ENCODE data around the gene RANBP3L. TPM values are rescaled to one million over a fixed set of nuclear protein-coding genes. Genes with fewer than 3 reads are reported as not detected.

The RANBP3L gene
- total RNA-seq, 4 donors from 2014 or later, result 0.51 to 4.0 (median 1.0) TPM

GRCh38 chr5:36281626-36282025, 20.1 kb downstream of the RANBP3L start:
- Histone ChIP-seq H3K9me3 (no peaks in the 10 kb centered on the region), H3K36me3 (no peaks in the 10 kb centered on the region), H3K4me1 (no peaks in the 10 kb centered on the region), H3K27ac (no peak overlapping the region), H3K27me3 (no peaks in the 10 kb centered on the region), H3K4me3 (no peak overlapping the region)
- TF ChIP-seq POLR2A (IDR thresholded peaks at IDR 0.05) (no peak), CTCF (IDR thresholded peaks at IDR 0.05) (no peak)
- DNase-seq, result no peak
- intact Hi-C loops (cut with DNase I; ENCODE audit: low total_unique reads), result no loop called here

- intact Hi-C loops (cut with DNase I; ENCODE audit: low total_unique reads), result no loop called here
- TF ChIP-seq CTCF (IDR thresholded peaks at IDR 0.05) (no peak), POLR2A (IDR thresholded peaks at IDR 0.05) (no peak)
- Histone ChIP-seq H3K27me3 (no peaks in the 10 kb centered on the region), H3K36me3 (no peaks in the 10 kb centered on the region), H3K4me1 (no peaks in the 10 kb centered on the region), H3K9me3 (no peaks in the 10 kb centered on the region), H3K27ac (peak overlapping the region in 1 of 2 donors; percentile 25), H3K4me3 (no peak overlapping the region)
- DNase-seq, result no peak
Measured at GRCh38 chr5:36279054-36279698, 22.5 kb downstream of the RANBP3L start.

GRCh38 chr5:36277521-36278176, 24.1 kb downstream of the RANBP3L start:
- no peak for DNase-seq
- no peaks in the 10 kb centered on the region for H3K36me3 ChIP-seq
- TF ChIP-seq CTCF (IDR thresholded peaks at IDR 0.05), result no peak
- no peak for TF ChIP-seq POLR2A (IDR thresholded peaks at IDR 0.05)
- H3K27me3 ChIP-seq, result no peaks in the 10 kb centered on the region
- H3K9me3 ChIP-seq, result no peaks in the 10 kb centered on the region
- H3K4me3 ChIP-seq, result no peak overlapping the region
- H3K4me1 ChIP-seq, result no peaks in the 10 kb centered on the region
- intact Hi-C loops (cut with DNase I; ENCODE audit: low total_unique reads), result no loop called here
- H3K27ac ChIP-seq, result no peak overlapping the region

- no peaks in the 10 kb centered on the region for H3K4me1 ChIP-seq
- intact Hi-C loops (cut with DNase I; ENCODE audit: low total_unique reads), result no loop called here
- DNase-seq, result no peak
- H3K36me3 ChIP-seq, result no peaks in the 10 kb centered on the region
- H3K27me3 ChIP-seq, result no peaks in the 10 kb centered on the region
- TF ChIP-seq CTCF (IDR thresholded peaks at IDR 0.05) (no peak), POLR2A (IDR thresholded peaks at IDR 0.05) (no peak)
- no peaks in the 10 kb centered on the region for H3K9me3 ChIP-seq
- H3K4me3 ChIP-seq, result no peak overlapping the region
- H3K27ac ChIP-seq, result no peak overlapping the region
Measured at GRCh38 chr5:36276864-36277263, 24.8 kb downstream of the RANBP3L start.

- Histone ChIP-seq H3K27me3 (no peaks in the 10 kb centered on the region), H3K4me1 (no peaks in the 10 kb centered on the region), H3K27ac (no peak overlapping the region), H3K36me3 (no peaks in the 10 kb centered on the region), H3K9me3 (no peaks in the 10 kb centered on the region), H3K4me3 (no peak overlapping the region)
- intact Hi-C loops (cut with DNase I; ENCODE audit: low total_unique reads), result no loop called here
- TF ChIP-seq POLR2A (IDR thresholded peaks at IDR 0.05) (no peak), CTCF (IDR thresholded peaks at IDR 0.05) (no peak)
- no peak for DNase-seq
Measured at GRCh38 chr5:36273809-36274526, 27.7 kb downstream of the RANBP3L start.

Data from uterus (tissue), 4 donors.